Right ventricle myocardium superior (tissue), 1 donor: ENCODE measurements around the gene TROAP. TPM values are rescaled to one million over a fixed set of nuclear protein-coding genes. Genes with fewer than 3 reads are reported as not detected.

ENCODE experiments used
- ATAC-seq: fragments of 200-7000 bp; cut with Tn5 transposase; one replicate; pipeline ENCODE4 v1.9.1; 2020; ENCODE audit warnings: mild to moderate bottlenecking; ENCODE audit not compliant: poor library complexity
- DNase-seq: peaks from one replicate; pipeline ENCODE4 v3.0.0-alpha.2; 2020
- intact Hi-C: fragments of 100-400 bp; cut with DNase I; formaldehyde crosslinking; loops from one replicate; pipeline ENCODE4 v1.11.2; 2022
- total RNA-seq: library from RNA; stranded (reverse); fragmentation: NEBNext Ultra II Directional; extraction: Animal tissue kit (Norgen Biotek cat#: 25700); gene quantifications from one replicate; pipeline ENCODE4 v1.2.1, GENCODE V29; 2021
- donor health status: DM: no; HTN: yes; CAD: no; lungs with severe emphysema.

TROAP gene
- total RNA-seq, 1 donor from 2014 or later = 0.67 TPM

DNA sequence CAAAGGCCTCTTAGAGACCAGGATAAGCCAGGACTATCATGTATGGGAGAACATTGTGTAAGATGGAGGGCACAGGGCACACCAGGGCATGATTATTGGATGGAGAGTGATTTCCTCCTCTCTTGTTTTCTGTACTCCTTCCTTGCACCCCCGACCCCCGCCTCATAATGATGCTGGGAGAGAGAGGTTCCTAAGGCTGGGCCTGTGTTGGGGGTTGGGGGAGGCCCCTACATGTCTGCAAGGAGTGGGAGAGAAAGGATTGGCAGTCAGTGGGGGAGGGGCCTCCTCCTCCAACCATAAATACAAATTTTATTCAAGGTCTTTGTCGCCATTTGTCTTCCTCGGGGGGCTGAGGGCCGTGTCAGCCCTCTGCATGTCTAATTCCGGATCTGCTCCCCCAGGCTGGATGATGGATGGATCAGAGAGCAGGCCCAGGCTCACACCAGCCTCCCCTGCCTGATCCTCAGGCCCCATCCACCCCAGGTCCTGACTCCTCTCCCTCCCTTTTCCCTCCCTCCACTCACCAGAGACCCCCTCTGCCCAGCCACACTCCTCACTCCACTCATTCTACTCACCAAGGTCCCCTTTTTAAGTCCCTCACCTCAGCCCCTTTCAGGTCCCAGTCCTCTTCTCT, 15.9 kb downstream of the TROAP start:
- DNase-seq (no peak), ATAC-seq (no peak)
- intact Hi-C loops = no loop called here

DNA sequence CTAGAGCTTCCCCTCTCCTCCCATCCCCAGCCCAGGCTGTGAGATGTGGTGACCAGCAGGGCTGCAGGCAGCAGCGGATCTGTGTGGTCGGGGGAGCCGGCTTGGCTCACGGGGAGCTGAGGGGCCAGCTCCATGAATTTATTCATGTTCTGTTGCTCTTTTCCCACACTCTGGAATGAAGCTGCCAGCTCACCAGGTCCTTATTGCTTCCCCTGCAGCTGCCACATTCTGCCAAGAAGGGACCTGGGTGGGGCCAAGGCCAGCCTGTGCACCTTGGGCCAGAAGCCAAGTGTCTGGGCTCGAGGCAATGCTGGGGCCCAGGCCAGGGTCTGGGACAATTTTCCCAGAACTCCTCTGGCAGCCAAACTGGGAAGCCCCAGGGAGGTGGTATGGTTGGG, 16.4 kb downstream of the TROAP start:
- intact Hi-C loops = no loop called here
- no peak for DNase-seq
- no peak for ATAC-seq

- ATAC-seq (no peak), DNase-seq (no peak)
- intact Hi-C loops = loop anchor here (5.0 kb wide), 1 partner anchor 53 kb away; no protein-coding TSS in a partner anchor
Measured at GRCh38 chr12:49340095-49340870, 17.2 kb downstream of the TROAP start.

DNA sequence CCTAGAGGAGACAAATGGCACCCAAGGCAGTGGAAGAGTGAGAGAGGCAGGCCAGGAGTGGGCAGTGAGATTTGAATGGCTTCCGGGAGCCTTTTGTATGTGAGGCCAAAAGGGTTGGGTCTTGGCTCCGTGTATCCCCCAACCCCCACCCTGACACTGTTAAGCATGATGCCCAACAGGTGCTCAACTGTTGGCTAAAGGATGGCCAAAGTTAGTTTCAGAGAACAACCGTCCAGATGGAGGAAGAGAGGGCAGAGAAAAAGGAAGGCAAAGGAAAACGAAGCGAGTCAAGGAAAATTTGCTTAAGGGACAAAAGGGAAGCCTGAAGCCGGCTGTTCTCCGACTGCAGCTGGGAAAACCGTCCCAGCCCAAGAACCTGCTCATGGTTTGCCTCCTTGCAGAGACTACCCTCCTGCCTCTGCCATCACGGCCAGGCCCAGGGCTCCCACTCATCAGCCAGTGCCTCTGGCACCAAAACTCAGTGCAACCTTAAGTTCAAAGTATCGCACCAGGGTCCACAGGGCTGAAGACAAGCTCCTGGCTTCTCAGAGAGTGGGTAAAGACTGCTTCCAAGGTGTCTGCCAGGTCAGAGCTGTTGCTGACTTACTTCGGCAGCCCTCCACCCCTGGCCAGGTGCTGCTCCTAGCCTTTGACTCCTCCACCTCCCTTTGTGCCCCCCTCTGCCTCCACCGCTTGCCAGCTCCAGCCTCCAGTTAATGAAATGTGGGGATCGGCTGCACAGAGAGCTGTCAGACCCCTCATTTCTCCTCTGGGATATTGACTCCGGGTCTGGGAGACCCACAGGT, 18.1 kb downstream of the TROAP start:
- DNase-seq = no peak
- intact Hi-C loops = loop anchor here (5.0 kb wide), 1 partner anchor 54 kb away; no protein-coding TSS in a partner anchor
- ATAC-seq = no peak

- intact Hi-C loops = loop anchor here (5.0 kb wide), 1 partner anchor 54 kb away; no protein-coding TSS in a partner anchor
- DNase-seq = no peak
Measured at GRCh38 chr12:49341777-49342065, 18.7 kb downstream of the TROAP start.

DNA sequence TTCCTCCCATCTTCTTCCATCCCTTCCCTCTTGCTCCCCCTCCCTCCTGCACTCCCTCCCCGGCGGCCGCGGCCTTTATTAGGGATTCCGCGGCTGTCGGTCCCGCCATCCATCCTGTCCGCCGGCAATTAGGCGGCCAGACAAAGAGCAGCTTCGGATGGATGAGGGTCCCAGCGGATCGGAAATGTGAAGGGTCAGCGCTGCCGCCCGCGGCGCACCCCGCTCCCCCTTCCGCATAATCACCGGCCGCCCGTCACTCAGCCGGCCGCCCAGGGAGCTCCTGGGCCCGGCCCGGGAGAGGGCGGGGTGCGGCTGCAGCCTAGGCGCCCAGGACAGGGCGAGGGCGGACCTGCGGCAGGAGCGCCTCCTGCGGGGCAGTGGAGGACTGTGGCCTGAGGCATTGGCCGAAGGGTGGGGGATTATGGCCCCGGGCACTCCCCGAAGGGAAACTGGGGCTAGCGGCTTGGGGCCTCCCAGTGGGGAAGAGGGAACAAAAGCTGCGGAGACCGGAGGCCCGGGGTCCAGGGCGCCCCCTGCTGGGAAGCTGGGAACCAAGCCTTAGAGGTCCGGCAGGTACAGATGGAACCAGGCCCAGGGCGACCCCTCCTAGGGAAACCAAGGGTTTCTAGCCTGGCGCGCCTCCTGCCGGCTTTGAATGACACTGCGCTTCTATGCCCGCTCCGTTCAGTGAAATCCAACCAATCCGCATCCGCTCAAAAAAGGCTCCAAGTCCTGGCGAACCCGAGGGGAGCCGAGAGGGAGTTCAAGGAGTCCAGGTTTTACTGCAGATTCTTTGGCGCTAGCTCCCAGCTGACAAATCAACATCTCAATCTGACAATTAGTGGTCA, 19.2 kb downstream of the TROAP start:
- ATAC-seq (peak; percentile 63), DNase-seq (peak; percentile 83)
- intact Hi-C loops = loop anchor here (5.0 kb wide), 1 partner anchor 55 kb away; no protein-coding TSS in a partner anchor

More at GRCh38 chr12:49341777-49342065, 18.7 kb downstream of the TROAP start:
- ATAC-seq = no peak

- ATAC-seq (no peak), DNase-seq (no peak)
- intact Hi-C loops = loop anchor here (5.0 kb wide), 1 partner anchor 56 kb away; no protein-coding TSS in a partner anchor
Measured at GRCh38 chr12:49342914-49343731, 20.1 kb downstream of the TROAP start.

DNA sequence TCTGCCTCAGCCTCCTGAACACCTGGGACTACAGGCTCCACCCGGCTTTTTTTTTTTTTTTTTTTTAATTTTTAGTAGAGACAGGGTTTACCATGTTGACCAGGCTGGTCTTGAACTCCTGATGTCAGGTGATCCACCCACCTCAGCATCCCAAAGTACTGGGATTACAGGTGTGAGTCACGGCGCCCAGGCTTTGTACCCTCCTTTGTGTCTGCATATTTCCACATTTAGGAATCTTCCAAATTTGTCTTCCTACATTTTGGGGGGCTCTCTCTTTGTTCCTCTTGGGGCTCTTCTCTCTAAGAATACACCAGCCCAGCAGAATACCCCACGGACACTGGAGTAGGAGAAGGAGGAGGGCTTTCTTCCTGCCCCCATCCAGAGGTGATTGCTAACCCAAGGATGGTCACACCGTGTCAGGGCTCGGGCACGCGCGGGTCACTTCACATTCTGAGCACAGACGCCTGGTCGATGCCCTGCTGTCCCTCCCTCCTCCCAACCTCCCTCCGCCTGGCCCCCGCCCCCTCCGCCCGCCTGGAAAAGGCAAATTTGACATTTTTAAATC, 21.5 kb downstream of the TROAP start:
- no peak for ATAC-seq
- intact Hi-C loops = loop anchor here (5.0 kb wide), 1 partner anchor 57 kb away; no protein-coding TSS in a partner anchor
- DNase-seq = no peak

DNA sequence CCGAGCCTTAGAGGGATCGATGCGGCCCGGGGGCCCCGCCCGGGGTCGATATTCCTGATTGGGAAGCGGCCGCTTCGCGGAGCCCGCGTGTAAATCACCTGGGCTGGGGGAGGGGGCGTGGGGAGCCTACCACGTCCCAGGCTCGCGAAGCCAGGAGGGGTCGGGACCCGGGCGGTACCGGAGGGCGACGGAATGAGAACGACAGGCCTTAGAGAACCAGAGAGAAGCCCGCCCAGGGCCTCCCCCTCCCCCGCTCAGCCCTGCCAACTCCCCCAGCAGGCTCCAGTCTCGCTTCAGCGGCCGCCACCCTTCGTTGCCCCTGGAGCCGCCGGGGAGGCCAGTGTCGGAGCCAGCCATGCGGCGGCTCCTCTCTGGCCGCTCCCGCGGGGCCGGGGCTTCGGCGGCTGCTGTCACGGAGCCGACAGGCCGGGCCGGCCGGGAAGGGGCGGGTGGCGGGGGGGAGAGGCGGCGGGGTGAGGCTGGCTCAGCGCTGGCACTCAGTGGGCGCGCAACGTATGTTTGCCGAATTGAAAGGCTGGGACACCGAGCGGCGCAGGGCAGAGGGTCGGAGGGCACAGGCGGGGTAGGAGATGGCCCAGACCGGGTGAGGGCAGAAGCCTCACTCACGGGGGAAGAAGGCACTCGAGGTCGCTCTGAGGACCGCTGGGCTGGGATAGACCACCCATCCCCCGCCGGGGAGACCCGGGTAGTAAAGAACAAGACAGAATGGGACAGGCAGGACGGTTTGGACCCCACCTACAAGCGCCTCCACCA, 22.2 kb downstream of the TROAP start:
- DNase-seq = no peak
- intact Hi-C loops = no loop called here

DNA sequence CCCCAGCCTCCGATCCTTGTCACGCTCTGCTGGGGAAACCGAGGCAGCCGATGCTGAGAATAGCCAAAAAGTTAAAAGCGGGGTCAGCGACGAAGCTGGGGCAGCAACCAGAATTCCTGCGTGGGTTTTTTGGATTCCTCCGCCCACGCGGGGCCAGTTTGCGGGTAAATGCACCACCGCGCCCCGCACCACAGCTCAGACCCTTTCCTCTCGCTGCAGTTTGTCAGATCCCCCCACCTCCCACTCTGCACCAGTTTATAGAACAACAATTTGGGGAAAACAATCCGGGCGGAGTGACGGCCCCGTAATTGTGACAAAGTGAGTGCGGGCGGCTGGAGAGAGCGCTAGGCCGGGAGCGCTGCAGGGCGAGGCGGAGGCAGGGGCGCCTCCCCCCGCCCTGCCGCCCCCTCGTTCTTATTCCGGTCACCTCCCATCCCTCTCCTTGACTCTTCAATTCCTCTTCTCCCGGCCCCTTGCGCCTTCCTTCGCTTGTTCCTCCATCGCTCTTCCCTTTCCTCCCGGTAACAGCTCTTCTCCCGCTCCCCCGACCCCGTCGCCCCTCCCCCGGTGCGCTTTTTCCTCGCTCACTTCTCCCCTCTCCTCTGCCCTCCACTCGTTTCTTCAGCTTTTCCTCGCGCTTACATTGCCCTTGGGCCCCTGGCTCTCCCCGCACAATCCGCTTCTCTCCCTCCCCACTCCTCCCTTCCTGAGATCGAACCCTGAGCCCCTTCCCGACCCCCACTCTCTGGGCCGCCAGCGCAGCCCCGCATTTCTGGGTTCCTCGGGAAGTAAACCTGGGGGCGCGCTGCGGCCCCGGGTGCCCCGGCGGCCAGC, 23.0 kb downstream of the TROAP start:
- intact Hi-C loops = no loop called here
- DNase-seq = no peak
- no peak for ATAC-seq

More for the DNA sequence above, 22.2 kb downstream of the TROAP start:
- ATAC-seq = peak; percentile 22

DNA sequence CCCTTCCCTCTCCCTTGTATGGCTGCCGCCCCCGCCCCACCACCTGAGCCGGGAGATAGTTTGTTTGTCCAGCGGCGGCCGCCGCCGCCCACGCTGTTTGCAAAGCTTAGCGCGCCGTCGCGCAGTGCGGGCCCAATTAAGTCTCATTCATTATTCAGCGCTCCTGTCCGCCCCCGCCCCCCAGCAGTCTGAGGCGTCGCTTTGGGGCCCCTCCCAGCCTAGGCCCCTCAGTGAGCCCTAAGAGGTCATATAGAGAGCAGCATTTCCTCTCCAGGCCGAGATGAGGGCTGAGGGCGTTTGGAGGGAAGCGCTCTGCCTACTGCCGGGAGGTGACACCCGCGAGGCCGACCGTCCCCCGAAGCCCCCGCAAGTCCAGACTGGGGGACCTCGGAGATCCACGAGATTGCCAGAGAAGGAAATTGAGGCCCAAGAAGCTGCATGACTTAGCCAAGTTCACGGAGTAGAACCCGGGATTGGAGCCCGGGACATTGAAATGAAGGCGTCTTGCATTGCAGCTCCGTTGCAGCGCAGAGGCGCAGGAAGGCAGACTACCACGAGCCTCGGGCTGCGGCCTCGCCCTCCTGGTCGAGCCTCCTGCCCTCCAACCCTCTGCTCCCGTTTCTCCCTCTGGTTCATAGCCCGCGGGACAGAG, 23.7 kb downstream of the TROAP start, which contains the start of gene DNAJC22:
TSS of gene DNAJC22 (plus strand) at position 230 of the 652 bp plus-strand sequence. CDS start 1,985 bp downstream, outside the sequence.
- DNase-seq = no peak

GRCh38 chr12:49347311-49348193, 24.5 kb downstream of the TROAP start:
- DNase-seq (peak; percentile 81), ATAC-seq (peak; percentile 91)
- intact Hi-C loops = no loop called here

More for the DNA sequence above, 23.7 kb downstream of the TROAP start, which contains the start of gene DNAJC22:
- no peak for ATAC-seq
- intact Hi-C loops = no loop called here

GRCh38 chr12:49348781-49349180, 25.7 kb downstream of the TROAP start:
- ATAC-seq = no peak
- DNase-seq = no peak
- intact Hi-C loops = no loop called here

- intact Hi-C loops = no loop called here
- ATAC-seq (no peak), DNase-seq (no peak)
Measured at GRCh38 chr12:49349266-49349665, 26.2 kb downstream of the TROAP start.
